DOHH2 (cell line): ENCODE results near the gene PRR20A.
"Not testable (repeated sequence)": the region's sequence is repeated elsewhere in the genome, so short reads cannot be mapped to it uniquely, and the experiment has no call there.

Experiments
- CTCF ChIP-seq: fragments of 200-600 bp; sonication (generic); IDR thresholded peaks from one replicate; pipeline ENCODE4 v1.5.1; 2014; ENCODE audit warnings: antibody characterized with exemption, mild to moderate bottlenecking, low read depth, low read length; ENCODE audit not compliant: poor library complexity, severe bottlenecking
- EZH2phosphoT487 ChIP-seq: fragments of 200-600 bp; sonication (generic); IDR thresholded peaks from 2 replicates; pipeline ENCODE4 v1.6.1; 2017; ENCODE audit warnings: borderline replicate concordance, mild to moderate bottlenecking, antibody characterized with exemption, low read length, moderate library complexity, mixed read lengths

- TF ChIP-seq CTCF, EZH2phosphoT487: not testable (repeated sequence)
These were observed 937 bp upstream of the PRR20A start for GRCh38 chr13:57139781-57140180.
